Esophagus muscularis mucosa (tissue), 4 donors: Measurements from ENCODE around the gene CXADR. TPM values are rescaled to one million over a fixed set of nuclear protein-coding genes. Genes with fewer than 3 reads are reported as not detected.

Experiments used
- DNase-seq: peaks from one replicate; pipeline ENCODE4 v3.0.0-alpha.2; 2017; ENCODE audit errors: extremely low spot score
- H3K27ac ChIP-seq, 4 donors: fragments of 200-600 bp; sonication (generic); replicated peaks in 1 of 4; 1 replicate in 3 of 4; 2 replicates in 1 of 4; pipeline ENCODE4 v1.5.1; 2016 to 2019; ENCODE audit warnings: mild to moderate bottlenecking in 1 of 4
- H3K27me3 ChIP-seq, 4 donors: fragments of 200-600 bp; sonication (generic); one replicate each; pipeline versions ENCODE4 v1.5.1 to v1.6.0; 2016 to 2019
- H3K36me3 ChIP-seq, 4 donors: fragments of 200-600 bp; sonication (generic); one replicate each; pipeline ENCODE4 v1.5.1; 2016 to 2019
- H3K4me1 ChIP-seq, 4 donors: fragments of 200-600 bp; sonication (generic); one replicate each; pipeline ENCODE4 v1.5.1; 2016 to 2019
- H3K4me3 ChIP-seq, 4 donors: fragments of 200-600 bp; sonication (generic); 1 replicate in 2 of 4; 2 replicates in 2 of 4; pipeline ENCODE4 v1.5.1; 2016 to 2019; ENCODE audit warnings: mild to moderate bottlenecking in 4 of 4, moderate library complexity in 1 of 4
- H3K9me3 ChIP-seq, 4 donors: fragments of 200-600 bp; sonication (generic); 1 replicate in 3 of 4; 2 replicates in 1 of 4; pipeline ENCODE4 v1.5.1; 2016 to 2019
- EP300 ChIP-seq: sonication (generic); formaldehyde crosslinking; IDR thresholded peaks from one replicate; pipeline ENCODE4 v1.6.1; 2017; ENCODE audit warnings: antibody characterized with exemption
- POLR2A ChIP-seq: fragments of 450-650 bp; IDR thresholded peaks from one replicate; pipeline ENCODE4 v1.6.1; 2017; ENCODE audit warnings: antibody characterized with exemption, moderate library complexity, mild to moderate bottlenecking, low read depth
- POLR2AphosphoS5 ChIP-seq, 2 donors: sonication (generic); formaldehyde crosslinking; IDR thresholded peaks; one replicate each; pipeline ENCODE4 v1.6.1; 2017; ENCODE audit warnings: antibody characterized with exemption in 2 of 2
- WGBS: methylation state at CpG from one replicate; pipeline ENCODE4 v1.1.5; 2018; 5-methylcytosine and 5-hydroxymethylcytosine counted together
- intact Hi-C: fragments of 100-400 bp; cut with DNase I; formaldehyde crosslinking; loops from one replicate; pipeline ENCODE4 v1.15.1; 2023
- total RNA-seq, 4 donors: library from RNA; depleted of rRNA; stranded (reverse); fragments of >200 nt; gene quantifications; one replicate each; pipeline versions ENCODE4 v1.1.0 to v1.2.1, GENCODE V29; 2016
- TF ChIP-seq, protein P1 (sequence below), 3 experiments: fragments of 200-600 bp in 2 of 3; fragments of 450-650 bp in 1 of 3; sonication (generic) in 2 of 3; IDR thresholded peaks; one replicate each; pipeline ENCODE4 v1.5.1; 2017 to 2019; ENCODE audit warnings: antibody characterized with exemption in 3 of 3, mild to moderate bottlenecking in 2 of 3, moderate library complexity in 1 of 3

Gene CXADR
- total RNA-seq, 4 donors from 2014 or later = 0.33 to 1.4 (median 0.82) TPM

DNA sequence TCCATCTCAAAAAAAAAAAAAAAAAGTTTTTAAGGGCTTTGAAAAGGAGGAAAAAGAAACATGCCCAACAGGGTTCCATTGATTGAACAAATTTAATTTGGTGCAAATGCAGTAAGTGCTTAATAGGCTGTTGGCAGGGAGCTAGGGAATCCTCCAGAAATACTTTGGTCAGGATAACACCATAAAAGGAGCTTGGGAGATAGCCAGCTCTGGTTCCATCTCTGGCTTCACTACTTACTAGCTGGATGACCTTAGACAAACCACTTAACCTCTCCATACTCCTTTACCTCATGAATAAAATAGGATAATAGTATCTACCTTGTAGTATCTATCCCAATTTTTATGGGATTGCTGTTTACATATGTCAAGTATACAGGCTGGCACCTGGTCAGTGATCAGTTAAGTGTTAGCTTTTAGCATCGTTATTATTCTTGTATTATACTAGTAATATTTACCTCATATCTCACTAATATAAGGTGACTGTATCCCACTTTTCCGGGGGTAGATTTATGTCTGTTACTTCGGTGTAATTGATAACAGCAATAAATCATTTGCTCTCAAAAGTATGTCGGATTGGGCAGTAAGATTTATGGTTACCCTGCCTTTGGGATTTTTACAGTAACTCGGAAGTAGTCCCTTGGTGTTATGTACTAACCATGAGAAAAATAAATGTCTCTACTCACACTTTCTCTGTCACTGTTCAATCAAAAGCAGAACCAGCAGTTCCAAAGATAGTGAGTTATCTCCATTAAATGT, 63.4 kb downstream of the CXADR start:
- H3K9me3 ChIP-seq = no peaks in the 10 kb centered on the region
- whole genome bisulfite sequencing = 78% methylated on average over 5 of the region's 5 CpGs
- TF ChIP-seq POLR2AphosphoS5 (IDR thresholded peaks at IDR 0.05) = no peak
- TF ChIP-seq POLR2A = no peak
- TF ChIP-seq EP300 = no peak
- TF ChIP-seq, protein P1, sequence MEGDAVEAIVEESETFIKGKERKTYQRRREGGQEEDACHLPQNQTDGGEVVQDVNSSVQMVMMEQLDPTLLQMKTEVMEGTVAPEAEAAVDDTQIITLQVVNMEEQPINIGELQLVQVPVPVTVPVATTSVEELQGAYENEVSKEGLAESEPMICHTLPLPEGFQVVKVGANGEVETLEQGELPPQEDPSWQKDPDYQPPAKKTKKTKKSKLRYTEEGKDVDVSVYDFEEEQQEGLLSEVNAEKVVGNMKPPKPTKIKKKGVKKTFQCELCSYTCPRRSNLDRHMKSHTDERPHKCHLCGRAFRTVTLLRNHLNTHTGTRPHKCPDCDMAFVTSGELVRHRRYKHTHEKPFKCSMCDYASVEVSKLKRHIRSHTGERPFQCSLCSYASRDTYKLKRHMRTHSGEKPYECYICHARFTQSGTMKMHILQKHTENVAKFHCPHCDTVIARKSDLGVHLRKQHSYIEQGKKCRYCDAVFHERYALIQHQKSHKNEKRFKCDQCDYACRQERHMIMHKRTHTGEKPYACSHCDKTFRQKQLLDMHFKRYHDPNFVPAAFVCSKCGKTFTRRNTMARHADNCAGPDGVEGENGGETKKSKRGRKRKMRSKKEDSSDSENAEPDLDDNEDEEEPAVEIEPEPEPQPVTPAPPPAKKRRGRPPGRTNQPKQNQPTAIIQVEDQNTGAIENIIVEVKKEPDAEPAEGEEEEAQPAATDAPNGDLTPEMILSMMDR (IDR thresholded peaks at IDR 0.05) = no peak
- H3K4me3 ChIP-seq = no peak overlapping the region
- H3K27me3 ChIP-seq = no peaks in the 10 kb centered on the region
- no peaks in the 10 kb centered on the region for H3K36me3 ChIP-seq
- intact Hi-C loops = no loop called here
- no peaks in the 10 kb centered on the region for H3K4me1 ChIP-seq
- no peak for DNase-seq
- H3K27ac ChIP-seq = no peak overlapping the region

DNA sequence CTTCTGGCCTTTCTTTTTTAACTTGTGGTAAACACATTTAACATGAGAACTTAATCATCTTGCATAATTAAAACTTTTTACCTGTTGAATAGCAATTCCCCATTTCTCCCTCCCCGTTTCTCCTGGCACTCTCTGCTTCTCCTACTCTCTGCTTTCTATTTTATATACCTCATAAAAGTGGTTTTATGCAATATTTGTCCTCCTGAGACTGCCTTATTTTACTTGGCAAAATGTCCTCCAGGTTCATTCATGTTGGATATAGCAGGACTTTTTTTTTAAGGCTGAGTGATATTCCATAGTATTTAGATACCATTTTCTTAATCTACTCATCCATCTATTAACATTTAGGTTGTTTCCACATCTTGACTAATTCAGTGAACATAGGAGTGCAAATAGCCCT, 64.9 kb downstream of the CXADR start:
- Histone ChIP-seq H3K36me3 (no peaks in the 10 kb centered on the region), H3K4me3 (no peak overlapping the region), H3K4me1 (no peaks in the 10 kb centered on the region), H3K9me3 (no peaks in the 10 kb centered on the region), H3K27ac (no peak overlapping the region), H3K27me3 (no peaks in the 10 kb centered on the region)
- 95% methylated on average over 1 of the region's 1 CpG for WGBS
- TF ChIP-seq EP300 (no peak), POLR2AphosphoS5 (IDR thresholded peaks at IDR 0.05) (no peak), POLR2A (no peak)
- TF ChIP-seq, protein P1 (IDR thresholded peaks at IDR 0.05) = no peak
- intact Hi-C loops = no loop called here
- DNase-seq = no peak

DNA sequence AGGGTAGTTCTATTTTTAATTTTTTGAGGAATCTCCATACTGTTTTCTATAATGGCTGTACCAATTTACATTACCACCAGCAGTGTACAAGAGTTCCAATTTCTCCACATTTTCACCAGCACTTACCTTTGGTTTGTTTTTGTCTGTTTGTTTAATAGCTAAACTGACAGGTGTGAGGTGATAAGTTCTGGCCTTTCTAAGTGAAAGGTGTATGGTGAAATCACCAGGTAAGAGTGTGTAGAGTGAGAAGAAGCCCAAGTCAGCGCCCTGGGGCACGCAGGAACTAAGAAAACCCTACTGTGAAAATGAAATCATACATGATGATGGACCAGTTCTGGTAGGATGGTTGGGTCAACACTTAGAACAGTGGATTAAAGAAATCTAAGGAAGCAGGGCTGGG, 65.3 kb downstream of the CXADR start:
- no peak overlapping the region for H3K4me3 ChIP-seq
- H3K27me3 ChIP-seq = no peaks in the 10 kb centered on the region
- no peaks in the 10 kb centered on the region for H3K36me3 ChIP-seq
- no peaks in the 10 kb centered on the region for H3K4me1 ChIP-seq
- no peaks in the 10 kb centered on the region for H3K9me3 ChIP-seq
- intact Hi-C loops = no loop called here
- no peak overlapping the region for H3K27ac ChIP-seq
- TF ChIP-seq EP300 = no peak
- TF ChIP-seq POLR2A = no peak
- TF ChIP-seq POLR2AphosphoS5 (IDR thresholded peaks at IDR 0.05) = no peak
- TF ChIP-seq, protein P1 (IDR thresholded peaks at IDR 0.05) = no peak
- 100% methylated on average over 2 of the region's 2 CpGs for WGBS
- no peak for DNase-seq

DNA sequence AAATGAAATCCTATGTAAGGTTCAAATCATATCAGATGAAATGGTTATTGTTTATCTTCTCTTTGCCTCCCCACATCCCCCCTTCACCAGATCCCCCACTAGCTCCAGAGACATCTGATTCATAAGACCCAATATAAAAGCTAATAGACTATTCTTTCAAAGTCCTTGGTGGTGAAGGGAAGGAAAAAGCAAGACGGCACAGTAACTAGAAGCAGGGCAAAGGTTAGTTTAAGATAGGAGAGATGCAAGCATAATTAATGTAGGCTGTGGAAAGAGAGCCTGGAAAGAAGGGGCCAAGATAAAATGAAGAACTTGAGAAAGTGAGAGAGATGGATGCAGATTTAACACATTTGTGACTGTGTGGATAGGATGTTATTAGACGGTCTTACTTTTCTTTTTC, 66.0 kb downstream of the CXADR start:
- no peak overlapping the region for H3K27ac ChIP-seq
- no peak for DNase-seq
- no peak overlapping the region for H3K4me3 ChIP-seq
- WGBS = 67% methylated on average over 2 of the region's 2 CpGs
- H3K9me3 ChIP-seq = no peaks in the 10 kb centered on the region
- no peaks in the 10 kb centered on the region for H3K36me3 ChIP-seq
- H3K27me3 ChIP-seq = no peaks in the 10 kb centered on the region
- no peaks in the 10 kb centered on the region for H3K4me1 ChIP-seq
- TF ChIP-seq EP300 (no peak), POLR2A (no peak), POLR2AphosphoS5 (IDR thresholded peaks at IDR 0.05) (no peak)
- TF ChIP-seq, protein P1 (IDR thresholded peaks at IDR 0.05) = no peak
- intact Hi-C loops = no loop called here

DNA sequence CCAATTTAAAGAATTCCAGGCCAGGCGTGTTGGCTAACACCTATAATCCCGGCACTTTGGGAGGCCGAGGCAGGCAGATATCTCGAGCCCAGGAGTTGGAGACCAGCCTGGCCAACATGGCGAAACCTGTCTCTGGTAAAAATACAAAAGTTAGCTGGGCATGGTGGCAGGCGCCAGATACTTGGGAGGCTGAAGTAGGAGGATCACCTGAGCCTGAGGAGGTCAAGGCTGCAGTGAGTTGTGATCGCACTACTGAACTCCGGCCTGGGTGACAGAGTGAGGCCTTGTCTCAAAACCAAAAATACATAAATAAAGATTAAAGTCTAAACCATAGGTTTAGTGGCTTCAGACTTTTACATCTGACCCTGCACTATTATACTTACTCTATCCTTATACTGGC, 67.5 kb downstream of the CXADR start:
- 90% methylated on average over 8 of the region's 8 CpGs for WGBS

More for the DNA sequence above, 67.5 kb downstream of the CXADR start:
- H3K9me3 ChIP-seq = no peaks in the 10 kb centered on the region
- H3K4me1 ChIP-seq = no peaks in the 10 kb centered on the region
- intact Hi-C loops = no loop called here
- TF ChIP-seq POLR2AphosphoS5 (IDR thresholded peaks at IDR 0.05) = no peak
- no peak for TF ChIP-seq EP300
- TF ChIP-seq, protein P1 (IDR thresholded peaks at IDR 0.05) = no peak
- TF ChIP-seq POLR2A = no peak
- H3K27me3 ChIP-seq = no peaks in the 10 kb centered on the region
- no peaks in the 10 kb centered on the region for H3K36me3 ChIP-seq
- no peak for DNase-seq
- no peak overlapping the region for H3K4me3 ChIP-seq
- no peak overlapping the region for H3K27ac ChIP-seq
